SH-SY5Y (cell line): ENCODE measurements around the gene TBC1D10A.

Source experiments
- GATA2 ChIP-seq: IDR thresholded peaks from 2 replicates; pipeline ENCODE4 v1.6.1; 2011; ENCODE audit warnings: mild to moderate bottlenecking, low read depth, low read length
- GATA3 ChIP-seq: IDR thresholded peaks from 2 replicates; pipeline ENCODE4 v1.6.1; 2011; ENCODE audit warnings: low read depth, mild to moderate bottlenecking, low read length, moderate library complexity

- no peak for TF ChIP-seq GATA3
- TF ChIP-seq GATA2 = no peak
Measured at GRCh38 chr22:30302810-30303138, 24.0 kb downstream of the TBC1D10A start.
